ENCODE results near the gene PRKRA. TPM values are rescaled to one million over a fixed set of nuclear protein-coding genes. Genes with fewer than 3 reads are reported as not detected.

PRKRA gene
- total RNA-seq, 2 donors from 2014 or later = 34.0 to 37.1 TPM

DNA sequence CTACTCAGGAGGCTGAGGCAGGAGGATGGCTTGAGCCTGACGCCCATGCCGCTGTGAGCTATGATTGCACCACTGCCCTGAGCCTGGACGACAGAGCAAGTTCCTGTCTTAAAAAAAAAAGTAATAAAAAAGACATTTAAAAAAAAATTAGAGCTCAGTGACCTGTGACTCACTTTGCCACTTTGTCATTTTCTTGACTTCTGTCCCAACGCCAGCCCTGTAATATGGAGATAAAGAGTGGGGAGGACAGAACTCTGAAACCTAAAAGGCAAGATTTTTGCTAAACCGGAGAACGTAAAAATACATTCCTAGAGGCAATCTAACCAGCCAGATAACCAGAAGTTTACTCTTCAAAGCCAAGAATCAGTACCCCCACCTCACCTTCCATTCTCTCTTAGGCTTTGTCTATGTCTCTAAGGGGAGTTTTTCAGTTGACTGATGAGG is 49.0 kb downstream of the PRKRA start:
- TF ChIP-seq, protein P1, sequence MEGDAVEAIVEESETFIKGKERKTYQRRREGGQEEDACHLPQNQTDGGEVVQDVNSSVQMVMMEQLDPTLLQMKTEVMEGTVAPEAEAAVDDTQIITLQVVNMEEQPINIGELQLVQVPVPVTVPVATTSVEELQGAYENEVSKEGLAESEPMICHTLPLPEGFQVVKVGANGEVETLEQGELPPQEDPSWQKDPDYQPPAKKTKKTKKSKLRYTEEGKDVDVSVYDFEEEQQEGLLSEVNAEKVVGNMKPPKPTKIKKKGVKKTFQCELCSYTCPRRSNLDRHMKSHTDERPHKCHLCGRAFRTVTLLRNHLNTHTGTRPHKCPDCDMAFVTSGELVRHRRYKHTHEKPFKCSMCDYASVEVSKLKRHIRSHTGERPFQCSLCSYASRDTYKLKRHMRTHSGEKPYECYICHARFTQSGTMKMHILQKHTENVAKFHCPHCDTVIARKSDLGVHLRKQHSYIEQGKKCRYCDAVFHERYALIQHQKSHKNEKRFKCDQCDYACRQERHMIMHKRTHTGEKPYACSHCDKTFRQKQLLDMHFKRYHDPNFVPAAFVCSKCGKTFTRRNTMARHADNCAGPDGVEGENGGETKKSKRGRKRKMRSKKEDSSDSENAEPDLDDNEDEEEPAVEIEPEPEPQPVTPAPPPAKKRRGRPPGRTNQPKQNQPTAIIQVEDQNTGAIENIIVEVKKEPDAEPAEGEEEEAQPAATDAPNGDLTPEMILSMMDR (IDR thresholded peaks at IDR 0.05) = no peak
- Histone ChIP-seq H3K27me3 (no peaks in the 10 kb centered on the region), H3K27ac (no peak overlapping the region), H3K4me1 (no peaks in the 10 kb centered on the region), H3K4me3 (no peak overlapping the region), H3K9ac (ENCODE audit: low read depth in 2 of 2, low read length in 2 of 2) (no peak overlapping the region), H3K9me3 (no peaks in the 10 kb centered on the region), H3K36me3 (no peaks in the 10 kb centered on the region)
- DNase-seq = no peak
- intact Hi-C loops (cut with DNase I) = no loop called here

DNA sequence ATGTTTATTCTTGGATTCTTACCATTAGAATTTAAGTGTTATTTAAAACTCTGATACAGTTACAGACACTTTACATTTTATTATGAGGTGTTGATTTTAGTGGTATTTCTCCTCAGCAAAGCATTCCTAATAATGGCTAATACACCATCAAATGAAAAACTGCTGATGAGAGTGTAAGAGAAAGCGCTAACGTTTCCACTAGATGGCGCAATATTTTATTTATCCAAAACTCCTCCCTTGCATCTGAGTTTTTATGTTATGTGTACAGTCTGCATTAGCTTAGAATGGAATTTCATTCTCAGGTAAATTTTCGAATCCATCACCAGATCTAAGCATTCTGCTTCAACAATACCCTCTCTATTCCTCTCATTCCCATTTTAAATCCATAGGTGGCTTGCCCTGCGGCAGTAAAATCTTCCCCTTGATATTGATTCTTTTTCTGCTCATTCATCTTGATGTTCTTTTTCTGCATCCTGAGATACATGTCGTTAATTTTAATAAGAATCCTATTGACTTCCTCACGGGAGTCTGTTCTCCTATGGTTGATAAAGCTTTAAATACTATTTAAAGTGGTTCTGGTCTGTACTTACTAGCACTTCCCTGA is 53.9 kb downstream of the PRKRA start:
- DNase-seq = no peak
- TF ChIP-seq, protein P1 (IDR thresholded peaks at IDR 0.05) = peak; percentile 48
- intact Hi-C loops (cut with DNase I) = no loop called here
- Histone ChIP-seq H3K4me1 (no peaks in the 10 kb centered on the region), H3K9ac (ENCODE audit: low read depth in 2 of 2, low read length in 2 of 2) (no peak overlapping the region), H3K9me3 (no peaks in the 10 kb centered on the region), H3K4me3 (no peak overlapping the region), H3K27me3 (no peaks in the 10 kb centered on the region), H3K36me3 (no peaks in the 10 kb centered on the region), H3K27ac (no peak overlapping the region)

DNA sequence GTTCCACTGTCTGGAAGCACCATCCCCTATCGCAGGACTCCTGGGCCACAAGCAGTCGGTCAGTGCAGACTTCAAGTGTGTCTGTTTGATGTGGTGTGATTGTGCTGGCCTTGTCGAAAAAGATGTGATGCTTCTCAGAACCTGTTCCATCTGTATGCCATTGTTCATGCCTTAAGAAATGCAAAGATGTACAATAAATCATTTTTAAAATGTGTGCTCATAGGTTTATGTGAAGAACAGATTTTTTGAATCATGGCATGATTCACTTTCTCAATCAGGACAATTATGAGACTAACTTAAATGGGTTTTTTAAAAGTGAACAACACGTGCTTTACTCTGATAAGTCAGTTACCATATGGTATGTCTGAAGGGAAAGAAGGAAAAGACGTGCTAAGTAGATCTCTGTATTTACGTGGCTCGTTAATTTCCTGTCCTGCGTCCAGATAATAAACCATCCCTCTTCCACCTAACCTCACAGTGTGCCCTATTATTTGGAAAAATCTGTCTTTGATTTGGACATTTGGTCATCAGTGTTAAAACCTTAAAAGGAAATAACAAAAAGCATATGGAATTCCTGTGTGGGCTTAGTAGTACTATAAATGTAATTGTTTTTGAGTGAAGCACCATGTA is 54.9 kb downstream of the PRKRA start:
- intact Hi-C loops (cut with DNase I) = no loop called here

DNA sequence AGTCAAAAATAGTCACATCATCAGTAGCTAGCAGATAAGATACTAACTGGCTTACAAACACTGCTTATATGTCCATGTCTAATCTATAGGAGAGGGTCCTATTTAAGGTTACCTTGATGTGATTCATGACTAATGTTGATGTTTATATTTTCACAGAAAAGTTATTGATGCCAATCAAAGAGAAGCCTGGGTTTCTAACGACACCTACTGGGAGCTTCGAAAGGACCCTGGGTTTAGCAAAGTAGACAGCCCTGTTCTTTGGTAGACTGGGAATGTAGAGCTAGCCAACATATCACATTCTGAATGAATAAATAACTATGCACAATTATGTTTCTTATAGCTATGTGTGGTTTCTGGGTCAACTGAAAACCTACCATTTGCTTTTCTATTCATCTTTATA is 55.7 kb downstream of the PRKRA start:
- intact Hi-C loops (cut with DNase I) = no loop called here
- Histone ChIP-seq H3K4me1 (no peaks in the 10 kb centered on the region), H3K9ac (ENCODE audit: low read depth in 2 of 2, low read length in 2 of 2) (no peak overlapping the region), H3K27me3 (no peaks in the 10 kb centered on the region), H3K4me3 (no peak overlapping the region), H3K9me3 (no peaks in the 10 kb centered on the region), H3K27ac (no peak overlapping the region), H3K36me3 (no peaks in the 10 kb centered on the region)
- TF ChIP-seq, protein P1 (IDR thresholded peaks at IDR 0.05) = no peak
- DNase-seq = no peak

More for the DNA sequence above, 54.9 kb downstream of the PRKRA start:
- TF ChIP-seq, protein P1 (IDR thresholded peaks at IDR 0.05) = no peak
- Histone ChIP-seq H3K9ac (ENCODE audit: low read depth in 2 of 2, low read length in 2 of 2) (no peak overlapping the region), H3K27me3 (no peaks in the 10 kb centered on the region), H3K27ac (no peak overlapping the region), H3K9me3 (no peaks in the 10 kb centered on the region), H3K36me3 (no peaks in the 10 kb centered on the region), H3K4me3 (no peak overlapping the region), H3K4me1 (no peaks in the 10 kb centered on the region)
- no peak for DNase-seq

DNA sequence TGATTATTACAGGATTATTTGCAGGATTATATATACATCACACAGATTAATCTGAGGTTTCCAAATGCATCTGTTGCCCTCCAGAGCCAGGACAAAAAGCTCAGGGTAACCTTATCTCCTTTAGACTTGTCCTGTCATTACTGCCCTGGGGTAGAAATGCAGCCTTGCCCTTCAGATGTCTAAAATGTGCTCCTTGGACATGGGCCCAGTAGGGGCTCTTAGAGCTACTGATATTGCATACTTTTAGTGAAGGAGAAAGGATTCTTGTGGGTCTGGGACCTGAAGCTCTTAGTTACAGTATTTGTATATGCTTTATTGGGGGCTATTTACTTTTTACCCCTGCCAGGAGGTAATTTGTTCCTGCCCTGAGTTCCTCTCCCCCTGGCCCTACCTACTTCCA is 56.1 kb downstream of the PRKRA start:
- Histone ChIP-seq H3K9ac (ENCODE audit: low read depth in 2 of 2, low read length in 2 of 2) (no peak overlapping the region), H3K27ac (no peak overlapping the region), H3K4me1 (no peaks in the 10 kb centered on the region), H3K36me3 (no peaks in the 10 kb centered on the region), H3K4me3 (no peak overlapping the region), H3K9me3 (no peaks in the 10 kb centered on the region), H3K27me3 (no peaks in the 10 kb centered on the region)
- no peak for DNase-seq
- intact Hi-C loops (cut with DNase I) = no loop called here
- TF ChIP-seq, protein P1 (IDR thresholded peaks at IDR 0.05) = no peak
